HG02623 (cell line): ENCODE results near the gene MAP3K5.
"Not testable (repeated sequence)": the region's sequence is repeated elsewhere in the genome, so short reads cannot be mapped to it uniquely, and the experiment has no call there.

Experiments used
- ATAC-seq: cut with Tn5 transposase; IDR thresholded peaks from one replicate; pipeline ENCODE4 v1.9.1; 2021; ENCODE audit warnings: moderate library complexity; ENCODE audit not compliant: unreplicated experiment

Gene MAP3K5

DNA sequence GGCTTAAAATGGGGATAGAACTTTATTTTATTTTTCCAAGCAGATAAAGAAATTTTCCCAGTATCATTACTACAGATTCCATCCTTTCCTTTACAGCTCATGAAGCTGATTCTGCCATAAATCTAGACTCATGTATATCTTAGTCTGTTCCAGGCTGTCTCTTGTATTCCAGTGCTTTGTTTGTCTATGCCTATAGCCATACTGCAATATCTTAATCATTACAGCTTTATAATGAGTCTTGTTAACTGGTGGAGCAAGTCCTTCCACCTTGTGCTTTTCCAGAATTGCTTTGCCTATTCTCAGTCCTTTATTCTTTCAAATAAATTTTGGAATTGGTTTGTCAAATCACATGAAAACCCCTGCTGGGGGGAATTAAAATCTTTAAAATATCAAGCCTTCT lies 99.2 kb downstream of the MAP3K5 start:
- no peak for ATAC-seq

DNA sequence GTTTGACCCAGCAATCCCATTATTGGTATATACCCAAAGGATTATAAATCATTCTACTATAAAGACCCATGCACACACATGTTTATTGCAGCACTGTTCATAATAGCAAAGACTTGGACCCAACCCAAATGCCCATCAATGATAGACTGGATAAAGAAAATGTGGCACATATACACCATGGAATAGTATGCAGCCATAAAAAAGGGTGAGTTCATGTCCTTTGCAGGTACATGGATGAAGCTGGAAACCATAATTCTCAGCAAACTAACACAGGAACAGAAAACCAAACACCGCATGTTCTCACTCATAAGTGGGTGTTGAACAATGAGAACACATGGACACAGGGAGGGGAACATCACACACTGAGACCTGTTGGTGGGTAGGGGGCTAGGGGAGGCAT lies 104.4 kb downstream of the MAP3K5 start:
- not testable (repeated sequence) for ATAC-seq

DNA sequence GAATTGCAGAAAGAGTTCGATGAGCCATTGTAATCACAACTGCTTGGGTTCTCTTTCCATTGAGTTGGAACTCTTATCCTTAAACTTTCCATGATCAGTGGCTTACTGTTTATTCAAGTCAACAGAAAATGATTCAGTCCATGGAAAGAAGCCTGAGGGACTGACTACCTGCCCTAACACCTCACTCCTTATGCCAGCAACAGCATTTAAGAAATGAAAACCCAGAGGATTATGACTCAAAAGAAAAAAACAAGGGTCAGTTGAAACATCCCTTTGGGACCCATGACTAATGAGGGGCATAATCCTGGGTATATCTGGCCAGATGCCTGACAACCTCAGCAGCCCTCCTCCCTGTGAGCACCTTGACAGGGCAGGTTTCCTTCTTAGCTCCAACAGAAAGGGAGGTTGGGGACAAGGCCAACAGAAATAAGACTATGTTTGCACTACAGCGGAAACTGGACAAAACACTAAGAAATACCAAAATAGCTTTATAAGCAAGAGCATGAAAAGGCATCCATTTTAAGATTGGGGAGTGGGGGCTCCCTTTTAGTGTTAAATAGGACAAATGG lies 106.7 kb downstream of the MAP3K5 start:
- ATAC-seq = no peak

DNA sequence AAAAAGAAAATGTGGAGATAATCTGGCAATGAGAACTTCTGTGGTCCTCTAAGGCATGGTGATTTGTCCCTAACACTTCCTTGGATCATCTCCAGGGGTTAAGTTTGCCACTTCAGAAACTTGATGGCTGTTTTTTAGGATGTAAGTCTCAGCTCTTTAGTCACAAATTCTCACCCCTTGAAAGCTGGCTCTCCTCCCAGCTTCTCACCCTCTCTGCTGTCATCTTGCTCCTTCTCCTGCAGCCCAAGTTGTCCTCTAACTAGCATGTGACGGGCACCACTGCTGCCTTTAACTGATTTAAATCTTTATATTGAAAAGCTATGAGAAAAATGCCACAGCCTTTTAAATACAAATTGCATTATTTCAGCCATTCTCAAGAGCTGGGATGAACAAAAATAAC lies 107.8 kb downstream of the MAP3K5 start:
- ATAC-seq = no peak

DNA sequence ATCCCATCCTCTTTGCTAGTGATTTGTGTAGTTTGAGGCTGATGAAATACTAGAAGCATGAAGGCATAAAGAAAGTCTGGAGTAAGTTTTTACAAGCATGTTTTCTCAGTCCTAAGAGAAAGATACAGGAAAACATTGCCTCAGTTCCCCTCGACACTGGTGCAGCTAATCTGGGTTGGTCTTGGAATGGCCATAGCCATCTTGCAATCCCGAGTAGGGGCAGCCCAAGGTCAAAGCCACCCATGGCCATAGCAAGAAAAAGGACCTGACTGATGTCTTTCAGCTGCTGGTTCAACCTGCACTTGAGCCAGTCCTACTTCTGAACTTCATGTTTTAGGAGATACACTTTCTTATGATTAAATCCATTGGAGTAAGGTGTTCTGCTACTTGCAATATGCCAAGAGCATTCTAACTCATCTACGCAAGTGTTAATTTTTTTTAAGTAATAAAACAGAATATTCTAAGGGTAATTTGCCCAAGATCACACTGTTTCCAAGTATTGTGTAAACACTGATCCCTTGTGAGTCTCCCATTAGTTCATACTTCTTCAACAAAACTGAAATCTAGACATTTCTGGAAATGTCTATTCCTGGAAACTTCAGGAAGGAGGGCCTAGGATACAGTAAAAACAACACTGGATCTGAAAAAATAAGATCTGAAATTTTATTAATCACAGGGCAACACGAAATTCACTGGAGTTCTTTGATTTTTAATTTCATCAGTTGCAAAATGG lies 108.9 kb downstream of the MAP3K5 start:
- no peak for ATAC-seq

DNA sequence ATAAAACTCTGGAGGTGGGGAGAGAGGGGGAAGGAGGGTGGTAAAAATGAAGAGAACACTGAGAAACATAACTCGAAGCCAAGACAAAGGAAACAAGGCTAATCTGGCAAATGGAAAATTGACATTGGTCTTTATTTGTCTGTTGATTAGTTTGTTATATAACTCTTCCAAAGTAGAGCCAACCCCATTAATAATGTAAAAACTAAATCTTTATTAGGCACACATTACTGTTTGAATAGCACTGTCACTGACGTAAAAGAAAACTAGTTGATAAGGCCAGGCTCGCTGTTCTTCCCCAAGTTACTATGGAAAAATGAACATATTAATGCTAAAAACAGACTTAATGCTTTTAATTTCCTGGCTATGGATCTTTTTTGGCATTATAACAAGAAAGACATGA lies 110.0 kb downstream of the MAP3K5 start:
- no peak for ATAC-seq

DNA sequence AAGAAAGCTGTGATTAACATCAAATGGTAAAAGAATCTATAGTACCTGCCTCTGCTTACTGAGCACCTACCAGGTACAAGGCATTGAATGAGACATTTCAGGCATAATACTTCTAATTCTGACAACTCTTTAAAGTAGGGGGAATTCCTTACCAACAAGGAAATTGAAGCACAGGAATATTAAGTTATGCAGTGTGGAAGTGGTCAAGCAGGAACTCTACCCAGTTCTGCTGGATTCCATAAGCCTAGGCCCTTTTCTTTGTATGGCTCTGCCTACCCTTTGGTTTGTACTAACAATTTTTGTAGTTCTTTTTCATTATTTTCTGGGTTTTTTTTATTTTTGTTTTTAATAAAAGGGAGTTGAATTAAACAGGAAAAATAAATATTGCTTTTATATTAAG lies 114.5 kb downstream of the MAP3K5 start:
- ATAC-seq = no peak

DNA sequence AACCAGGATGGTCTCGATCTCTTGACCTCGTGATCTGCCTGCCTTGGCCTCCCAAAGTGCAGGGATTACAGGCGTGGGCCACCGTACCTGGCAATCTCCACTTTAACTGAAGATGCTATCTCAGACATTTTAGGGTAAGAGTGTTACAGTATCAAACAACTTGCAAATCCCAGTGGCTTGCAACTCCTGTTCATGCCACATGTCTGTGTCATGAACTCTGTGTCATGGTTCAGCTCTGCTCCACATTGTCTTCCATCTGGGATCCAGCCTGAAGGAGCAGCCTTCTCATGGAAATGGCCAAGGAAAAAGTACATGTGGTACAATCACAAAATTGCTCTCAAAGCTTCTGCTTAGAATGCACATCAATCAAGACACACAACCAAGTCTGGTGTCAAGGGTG lies 114.9 kb downstream of the MAP3K5 start:
- no peak for ATAC-seq

DNA sequence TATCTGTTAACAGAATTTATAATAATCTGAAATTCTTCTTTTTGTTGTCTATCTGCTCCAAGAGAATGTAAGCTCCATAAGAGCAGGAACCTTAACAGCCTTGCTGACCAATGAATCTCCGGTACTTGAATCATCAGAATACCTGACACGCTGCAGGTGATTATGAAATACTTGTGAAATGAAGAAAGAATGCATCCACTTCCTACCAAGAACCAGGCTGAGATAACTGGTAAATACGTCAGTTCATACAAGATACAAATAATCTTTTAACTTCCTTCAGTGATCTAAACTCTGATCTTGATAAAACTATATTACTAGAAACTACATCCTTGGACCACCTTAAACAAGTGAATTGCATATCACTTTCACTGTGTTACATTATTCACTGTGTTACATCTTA lies 116.2 kb downstream of the MAP3K5 start:
- ATAC-seq = no peak

DNA sequence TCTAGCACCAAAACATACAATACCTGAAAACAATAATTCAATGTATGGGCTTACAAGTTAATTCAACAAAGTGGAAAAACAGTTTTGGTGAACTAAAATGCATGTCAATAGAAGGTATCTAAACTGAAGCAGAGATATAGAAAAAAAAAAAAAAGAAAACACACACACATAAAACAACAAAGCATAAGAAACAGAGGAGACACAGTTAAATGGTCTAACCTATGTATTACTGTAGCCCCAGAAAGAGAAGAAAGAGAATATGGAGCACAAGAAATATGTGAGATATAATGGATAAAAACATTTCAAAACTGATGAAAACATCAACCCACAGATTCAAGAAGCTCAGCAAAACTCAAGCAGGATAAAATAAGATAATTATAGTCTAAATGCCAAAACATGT lies 118.7 kb downstream of the MAP3K5 start:
- no peak for ATAC-seq

DNA sequence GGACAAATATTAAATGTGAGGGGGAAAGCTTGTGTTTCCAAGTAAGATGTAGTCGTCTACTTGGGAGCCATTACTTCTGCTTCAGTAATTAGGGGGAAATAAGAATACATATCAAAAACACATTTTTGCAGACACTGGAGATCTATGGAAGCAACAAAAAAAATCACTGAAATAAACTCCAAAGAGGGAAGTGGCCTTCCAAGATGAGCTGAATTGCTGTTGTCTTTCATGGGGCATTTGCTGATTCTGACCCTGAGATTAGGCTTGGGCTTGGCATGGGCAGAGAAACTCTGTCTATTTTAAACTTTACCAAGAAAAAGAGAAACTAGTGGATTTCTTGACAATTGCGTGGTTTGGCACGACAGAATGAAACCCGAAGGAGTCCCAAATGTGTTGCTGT lies 120.1 kb downstream of the MAP3K5 start:
- ATAC-seq = no peak

DNA sequence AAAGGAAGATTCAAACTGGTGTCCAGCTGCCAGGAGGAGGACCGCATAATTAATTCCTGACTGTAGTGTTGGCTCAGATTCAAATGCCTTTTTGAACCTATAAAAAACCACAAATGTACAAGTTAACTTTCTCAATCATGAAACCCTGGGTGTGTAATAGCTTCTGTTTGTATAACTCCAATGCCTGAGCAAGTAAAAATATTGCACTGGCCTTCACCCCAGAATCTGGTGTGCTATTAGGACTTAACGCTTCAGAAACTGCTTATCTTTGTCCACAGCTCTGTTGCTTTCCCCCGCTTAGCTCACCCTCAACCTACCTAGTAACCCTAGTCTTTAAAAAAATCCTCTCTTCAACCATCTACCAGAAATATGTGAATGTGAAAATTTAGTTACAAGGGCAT lies 123.0 kb downstream of the MAP3K5 start:
- no peak for ATAC-seq

DNA sequence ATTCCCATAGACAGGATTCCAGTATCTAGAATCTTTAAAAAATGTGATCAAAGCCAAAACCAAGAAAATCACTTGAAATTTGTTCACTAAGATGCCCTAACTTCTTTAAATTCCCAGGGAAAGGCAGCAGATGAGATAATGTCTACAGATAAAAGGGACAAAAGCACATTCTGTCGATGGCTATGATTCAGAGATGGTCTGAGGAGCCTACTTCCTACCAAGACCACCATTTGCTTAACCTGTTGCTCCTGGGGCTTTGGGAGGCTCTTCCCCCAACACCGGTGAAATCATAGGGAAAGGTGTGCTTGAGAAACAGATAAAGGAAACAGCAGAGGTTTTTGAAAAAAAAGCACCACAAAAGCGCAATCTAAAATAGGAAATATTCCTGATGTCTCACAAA lies 123.7 kb downstream of the MAP3K5 start:
- ATAC-seq = no peak

DNA sequence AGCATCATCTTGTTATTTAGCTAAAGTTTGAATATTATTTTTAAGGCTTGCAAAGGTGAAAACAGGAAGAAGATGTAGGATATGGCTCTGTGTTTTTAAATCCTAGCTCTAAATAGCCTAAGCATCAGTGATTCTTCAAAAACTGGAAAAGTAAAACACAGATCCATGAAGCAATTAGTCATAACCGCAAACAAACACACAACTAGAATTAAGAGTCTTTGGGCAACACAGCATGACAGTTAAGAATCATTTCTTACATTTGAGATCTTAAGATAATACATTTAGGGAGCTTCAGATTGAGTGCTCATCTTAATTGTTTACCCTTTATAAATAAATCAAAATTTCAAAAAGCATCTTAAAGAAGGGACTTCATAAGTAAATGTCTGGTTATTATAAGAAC lies 126.2 kb downstream of the MAP3K5 start:
- ATAC-seq = no peak

DNA sequence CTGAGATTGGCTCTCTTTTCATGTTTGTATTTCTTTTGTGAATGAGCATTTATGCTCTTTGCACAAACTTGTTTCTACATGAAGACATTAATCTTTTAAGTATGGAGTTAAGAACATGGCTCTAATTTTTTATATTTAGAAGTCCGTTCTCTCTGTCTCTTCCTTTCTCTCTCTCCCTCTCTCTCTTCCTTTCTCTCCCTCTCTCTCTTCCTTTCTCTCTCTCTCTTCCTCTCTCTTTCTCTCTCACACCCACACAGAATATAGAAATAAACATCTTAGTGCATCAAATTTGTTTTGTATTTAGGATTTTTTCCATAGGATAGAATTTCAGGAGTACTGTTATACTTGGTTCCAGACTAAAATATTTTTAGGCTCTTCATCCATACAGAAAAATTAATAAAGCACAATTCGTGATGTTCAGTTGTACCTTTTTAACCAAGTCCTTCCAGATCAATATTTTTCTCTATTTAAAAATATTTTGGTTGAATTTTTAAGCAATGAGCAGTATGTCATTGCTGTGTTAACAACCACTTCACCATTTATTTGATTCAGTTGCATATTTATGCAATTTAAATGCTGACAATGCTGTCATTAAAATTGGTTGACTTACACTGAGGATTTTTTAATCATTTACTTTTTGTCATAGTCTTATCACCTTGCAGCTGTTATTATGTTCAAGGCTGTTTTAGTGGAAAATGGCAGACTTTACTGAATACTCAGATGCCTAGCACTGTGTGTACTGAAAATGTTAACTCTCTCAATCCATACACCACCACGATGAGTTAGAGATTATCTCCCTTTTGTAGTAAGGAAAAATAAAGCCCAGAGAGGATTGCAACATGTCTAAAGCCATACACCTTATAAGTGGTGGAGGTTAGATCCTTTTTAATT lies 129.7 kb downstream of the MAP3K5 start:
- ATAC-seq = no peak

DNA sequence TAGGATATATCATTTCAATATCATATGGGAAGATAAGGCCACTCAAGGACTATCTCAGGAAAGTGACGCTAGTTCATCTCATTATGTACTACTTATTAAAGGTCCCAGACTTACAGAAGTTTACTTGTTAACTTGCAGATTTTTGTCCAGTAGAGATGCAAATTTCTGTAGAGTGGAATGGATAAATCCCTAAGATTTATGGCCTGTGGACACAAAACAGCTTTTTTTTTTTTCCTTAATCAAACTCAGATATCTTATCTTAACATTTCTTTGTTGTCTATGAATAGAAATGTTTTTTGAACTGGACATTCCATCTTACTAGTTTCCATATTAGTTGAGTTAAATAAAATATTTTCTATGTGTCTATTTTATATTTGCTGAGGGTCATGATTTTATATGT lies 131.6 kb downstream of the MAP3K5 start:
- no peak for ATAC-seq

DNA sequence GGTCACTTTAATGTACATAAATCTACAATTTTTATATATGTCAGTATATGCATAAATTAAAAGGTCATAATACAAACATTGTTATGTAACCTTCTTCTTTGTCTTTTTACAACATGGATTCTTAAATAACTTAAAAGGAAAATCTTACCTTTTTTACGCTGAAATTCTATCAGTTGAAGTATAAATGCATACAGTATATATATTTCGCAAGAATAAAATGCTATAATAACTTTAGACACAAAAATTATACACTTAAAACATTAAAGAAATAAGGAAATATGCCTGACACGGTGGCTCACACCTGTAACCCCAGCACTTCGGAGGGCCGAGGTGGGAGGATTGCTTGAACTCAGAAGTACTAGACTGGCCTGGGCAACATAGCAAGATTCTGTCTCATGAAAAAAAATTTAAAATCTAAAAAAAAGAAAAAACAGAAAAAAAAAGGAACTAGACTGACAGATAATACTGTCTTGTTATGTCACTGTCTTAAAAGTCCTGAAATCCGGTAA lies 132.2 kb downstream of the MAP3K5 start:
- ATAC-seq = no peak

DNA sequence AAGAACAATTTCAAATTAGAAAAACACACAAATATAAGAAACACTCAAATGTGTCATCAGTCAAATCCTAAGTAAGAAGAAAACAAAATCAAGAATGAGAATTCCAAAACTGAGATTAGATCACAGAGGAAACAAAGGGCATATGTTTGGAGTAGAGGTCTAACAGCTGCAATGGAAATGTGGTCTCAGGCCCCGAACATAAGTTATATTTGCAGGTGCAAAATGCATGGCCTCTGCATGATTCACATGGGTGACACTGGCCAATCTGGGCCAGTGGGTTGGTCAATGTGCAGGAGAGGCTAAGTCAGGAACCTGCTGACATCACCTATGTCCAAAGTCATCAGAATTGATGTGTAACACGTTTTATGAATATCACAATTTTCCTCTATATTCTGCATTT lies 133.6 kb downstream of the MAP3K5 start:
- no peak for ATAC-seq

DNA sequence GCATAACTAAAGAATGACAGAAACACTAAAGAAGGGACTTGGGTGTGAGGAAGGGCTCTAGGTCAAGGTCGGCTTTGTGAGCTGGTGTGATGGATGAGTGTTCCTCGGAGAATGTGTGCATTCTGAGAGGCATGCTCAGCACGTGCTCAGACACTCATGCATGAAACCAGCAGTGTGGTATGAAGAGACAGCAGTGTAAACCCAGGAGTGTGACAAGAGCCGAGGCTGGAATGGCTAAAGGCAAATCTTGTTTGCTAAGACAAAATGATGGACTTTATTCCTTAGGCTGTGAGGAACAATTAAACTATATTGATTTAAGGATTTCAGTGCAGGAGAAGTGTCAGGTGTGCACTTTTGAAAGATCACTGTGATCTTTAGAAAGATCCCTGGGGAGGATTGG lies 134.6 kb downstream of the MAP3K5 start:
- no peak for ATAC-seq

DNA sequence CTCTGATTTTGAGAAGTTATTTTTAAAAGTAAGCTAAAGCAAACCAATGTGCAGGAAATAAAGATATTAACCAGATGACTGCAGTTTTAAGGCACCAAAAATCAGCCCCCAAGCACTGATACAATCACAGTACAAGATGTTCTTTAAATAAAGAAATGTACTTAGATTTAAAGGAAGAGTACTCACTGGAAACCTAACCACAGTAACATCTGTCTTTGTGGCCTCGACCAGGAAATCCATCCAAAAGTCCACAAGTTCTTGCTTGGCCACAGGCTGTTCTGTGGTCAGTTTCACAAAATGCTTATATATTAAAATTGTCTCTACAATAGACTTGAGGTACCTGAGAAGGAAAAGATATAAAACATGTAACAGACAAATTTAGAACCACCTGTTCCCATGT lies 136.2 kb downstream of the MAP3K5 start:
- no peak for ATAC-seq

DNA sequence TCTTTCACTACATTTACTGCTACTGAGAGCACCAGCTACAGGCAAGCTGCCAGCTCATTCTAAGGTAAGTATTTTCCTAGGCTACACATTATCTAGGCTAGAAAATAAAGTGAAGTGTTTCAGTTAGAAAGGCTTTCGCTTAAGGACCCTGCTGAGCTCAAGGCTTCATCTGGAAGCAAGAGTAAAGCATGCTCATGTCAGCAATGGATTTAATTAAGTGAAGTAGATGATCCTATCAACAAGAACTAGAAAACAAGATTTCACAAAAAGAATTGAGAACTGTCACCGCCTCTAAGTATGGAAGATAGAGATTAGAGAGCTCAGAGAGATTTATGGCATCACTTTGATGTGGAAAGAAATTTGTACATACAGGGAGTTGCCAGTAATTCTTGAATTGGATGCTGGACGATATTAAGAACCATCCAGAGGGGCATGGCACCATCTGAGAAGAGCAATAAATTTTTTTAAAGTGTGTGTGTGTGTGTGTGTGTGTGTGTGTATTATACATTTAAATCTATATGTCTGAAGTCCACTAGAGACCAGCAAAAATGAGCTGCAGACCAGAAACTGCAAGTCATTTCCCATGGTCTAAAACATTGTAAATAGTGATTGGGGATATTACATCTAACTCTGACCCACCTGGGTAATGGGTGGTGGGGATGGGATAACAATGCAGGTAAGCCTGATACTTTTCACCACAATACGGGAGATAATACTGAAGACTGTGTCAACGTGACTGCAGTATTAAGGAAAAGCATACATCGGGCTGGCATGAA lies 136.8 kb downstream of the MAP3K5 start:
- no peak for ATAC-seq
